OCI-LY7 (cell line): ENCODE data around the gene ANXA3. TPM values are rescaled to one million over a fixed set of nuclear protein-coding genes. Genes with fewer than 3 reads are reported as not detected.

Source experiments
- BruUV-seq: library from RNA; stranded (reverse); fragments of 400-500 nt; replicated peaks from 2 replicates; lab custom pipeline; 2021; lab: Mats Ljungman, UMichigan
- CTCF ChIA-PET: fragments of 300-600 bp; sonication (Branson Sonifier 250); formaldehyde crosslinking; loops from one replicate; lab custom pipeline; 2022; ENCODE audit warnings: antibody characterized with exemption; ENCODE audit not compliant: unreplicated experiment; lab: Charles Lee
- POLR2A ChIA-PET: fragments of 300-600 bp; sonication (Branson Sonifier 250); formaldehyde crosslinking; loops from one replicate; lab custom pipeline; 2022; ENCODE audit warnings: antibody characterized with exemption; lab: Charles Lee
- DNase-seq: peaks from one replicate; pipeline ENCODE4 v3.0.0-alpha.2; 2015; ENCODE audit warnings: low spot score
- H2AFZ ChIP-seq: fragments of 200-600 bp; sonication (generic), shearing (Covaris generic); 2 replicates; pipeline ENCODE4 v1.6.1; 2014; ENCODE audit warnings: mild to moderate bottlenecking, antibody characterized with exemption, low read length, moderate library complexity
- H3K27ac ChIP-seq: fragments of 200-600 bp; sonication (generic); 2 replicates; pipeline ENCODE4 v1.5.1; 2014; ENCODE audit warnings: mixed run types, low read depth, mild to moderate bottlenecking, moderate library complexity, low read length, inconsistent platforms; ENCODE audit not compliant: poor library complexity, severe bottlenecking
- H3K36me3 ChIP-seq: fragments of 200-600 bp; sonication (generic); 2 replicates; pipeline ENCODE4 v1.6.1; 2014; ENCODE audit warnings: mild to moderate bottlenecking, antibody characterized with exemption, low read length, moderate library complexity, mixed read lengths; ENCODE audit not compliant: insufficient read depth
- H3K4me1 ChIP-seq: fragments of 200-600 bp; sonication (generic); 2 replicates; pipeline ENCODE4 v1.5.1; 2014; ENCODE audit warnings: mild to moderate bottlenecking, low read length; ENCODE audit not compliant: insufficient read depth, poor library complexity, severe bottlenecking
- H3K4me2 ChIP-seq: fragments of 200-600 bp; sonication (generic); 2 replicates; pipeline ENCODE4 v1.6.1; 2014; ENCODE audit warnings: mild to moderate bottlenecking, low read length
- H3K4me3 ChIP-seq: fragments of 200-600 bp; sonication (generic); 2 replicates; pipeline ENCODE4 v1.5.1; 2014; ENCODE audit warnings: mild to moderate bottlenecking, low read depth, low read length; ENCODE audit not compliant: poor library complexity, severe bottlenecking
- H3K79me2 ChIP-seq: fragments of 200-600 bp; sonication (generic); 2 replicates; pipeline ENCODE4 v1.6.1; 2016; ENCODE audit warnings: low read depth, mild to moderate bottlenecking, low read length, moderate library complexity, mixed read lengths; ENCODE audit not compliant: insufficient read depth
- H3K9me2 ChIP-seq: fragments of 200-600 bp; sonication (generic); 2 replicates; pipeline ENCODE4 v1.6.1; 2016; ENCODE audit warnings: mild to moderate bottlenecking, low read length, mixed read lengths; ENCODE audit not compliant: insufficient read depth
- H3K9me3 ChIP-seq: fragments of 200-600 bp; sonication (generic); 2 replicates; pipeline ENCODE4 v1.6.1; 2014; ENCODE audit warnings: mild to moderate bottlenecking, mixed run types, low read length, mixed read lengths
- H4K20me1 ChIP-seq: fragments of 200-600 bp; sonication (generic); 2 replicates; pipeline ENCODE4 v1.6.1; 2014; ENCODE audit warnings: mild to moderate bottlenecking, antibody characterized with exemption, low read length, moderate library complexity, mixed read lengths; ENCODE audit not compliant: insufficient read depth
- EZH2phosphoT487 ChIP-seq: fragments of 200-600 bp; sonication (generic); IDR thresholded peaks from 2 replicates; pipeline ENCODE4 v1.6.1; 2018; ENCODE audit warnings: low read depth, borderline replicate concordance, mild to moderate bottlenecking, mixed run types, antibody characterized with exemption, low read length, moderate library complexity, mixed read lengths
- intact Hi-C: fragments of 100-400 bp; cut with micrococcal nuclease; formaldehyde crosslinking; loops from one replicate; pipeline ENCODE4 v1.10.0; 2022; ENCODE audit not compliant: unreplicated experiment
- total RNA-seq, 2 experiments: library from RNA; depleted of rRNA in 1 of 2; stranded (reverse); fragments of >200 nt in 1 of 2; shearing (Covaris generic) in 1 of 2; gene quantifications; 2 replicates each; pipeline ENCODE4 v1.2.3, GENCODE V29; 2014 to 2022
- TF ChIP-seq, protein P1 (sequence below): fragments of 200-600 bp; sonication (generic); conservative IDR thresholded peaks from 2 replicates; pipeline ENCODE4 v1.5.1; 2014; ENCODE audit warnings: mild to moderate bottlenecking, antibody characterized with exemption, low read length, moderate library complexity, mixed read lengths

ANXA3 gene
- total RNA-seq, 2 experiments from 2014 or later, result not detected

DNA sequence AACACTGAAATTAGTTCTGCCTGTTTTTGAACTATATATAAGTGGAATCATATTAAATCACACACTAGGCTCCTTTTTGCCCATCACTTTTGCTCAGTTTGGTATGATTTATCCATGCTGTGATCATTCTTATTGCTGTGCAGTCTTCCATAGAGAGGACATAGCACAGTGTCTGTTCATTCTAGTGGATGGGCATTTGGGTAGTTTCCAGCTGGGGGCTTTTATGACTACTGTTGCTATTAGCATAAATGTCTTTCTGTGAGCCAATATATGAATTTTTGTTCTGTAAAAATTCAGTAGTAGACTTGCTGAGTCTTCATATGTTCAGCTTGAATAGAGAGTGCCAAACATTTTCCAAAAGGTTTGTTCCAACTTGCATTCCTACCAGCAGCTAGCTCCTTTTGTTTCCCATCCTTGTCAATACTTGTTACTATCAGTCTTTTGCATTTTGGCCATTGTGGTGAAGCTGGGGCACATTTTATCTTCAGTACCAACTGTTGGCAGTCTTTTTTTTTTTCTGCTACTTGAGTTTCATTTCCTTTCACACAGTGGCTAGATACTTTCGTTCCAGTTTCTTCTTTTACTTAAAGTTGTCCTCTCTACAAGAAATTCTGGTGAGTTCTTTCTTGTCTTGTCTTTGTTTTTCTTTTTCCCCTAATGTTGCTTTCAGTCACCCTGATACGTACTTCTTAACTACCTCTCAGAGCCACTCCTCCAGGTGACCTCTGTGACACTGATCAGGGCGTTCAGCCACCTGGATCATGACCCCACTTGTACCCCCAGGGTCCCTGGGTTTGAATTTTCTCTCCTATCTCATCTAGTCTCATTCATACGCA is 87.0 kb downstream of the ANXA3 start:
- H4K20me1 ChIP-seq, result no peaks in the 10 kb centered on the region
- ChIA-PET CTCF (interaction anchor here (1.3 kb wide), 1 partner anchor 9 kb away, joined by 3 read pairs; no protein-coding TSS in a partner anchor), POLR2A (interaction anchor here (1.0 to 2.0 kb wide), 3 partner anchors 162 to 240 kb away, joined by 3 to 4 read pairs (median 4); no protein-coding TSS in a partner anchor)
- no peaks in the 10 kb centered on the region for H3K79me2 ChIP-seq
- no peaks in the 10 kb centered on the region for H3K9me3 ChIP-seq
- peak overlapping the region; percentile 45 for H3K4me2 ChIP-seq
- intact Hi-C loops, result no loop called here
- DNase-seq, result peak; percentile 51
- H3K27ac ChIP-seq, result peak overlapping the region; percentile 38
- no peaks in the 10 kb centered on the region for H3K9me2 ChIP-seq
- peak overlapping the region; percentile 68; the same call in 1 of the 2 replicates for H2AFZ ChIP-seq
- H3K36me3 ChIP-seq, result no peaks in the 10 kb centered on the region
- TF ChIP-seq, protein P1, sequence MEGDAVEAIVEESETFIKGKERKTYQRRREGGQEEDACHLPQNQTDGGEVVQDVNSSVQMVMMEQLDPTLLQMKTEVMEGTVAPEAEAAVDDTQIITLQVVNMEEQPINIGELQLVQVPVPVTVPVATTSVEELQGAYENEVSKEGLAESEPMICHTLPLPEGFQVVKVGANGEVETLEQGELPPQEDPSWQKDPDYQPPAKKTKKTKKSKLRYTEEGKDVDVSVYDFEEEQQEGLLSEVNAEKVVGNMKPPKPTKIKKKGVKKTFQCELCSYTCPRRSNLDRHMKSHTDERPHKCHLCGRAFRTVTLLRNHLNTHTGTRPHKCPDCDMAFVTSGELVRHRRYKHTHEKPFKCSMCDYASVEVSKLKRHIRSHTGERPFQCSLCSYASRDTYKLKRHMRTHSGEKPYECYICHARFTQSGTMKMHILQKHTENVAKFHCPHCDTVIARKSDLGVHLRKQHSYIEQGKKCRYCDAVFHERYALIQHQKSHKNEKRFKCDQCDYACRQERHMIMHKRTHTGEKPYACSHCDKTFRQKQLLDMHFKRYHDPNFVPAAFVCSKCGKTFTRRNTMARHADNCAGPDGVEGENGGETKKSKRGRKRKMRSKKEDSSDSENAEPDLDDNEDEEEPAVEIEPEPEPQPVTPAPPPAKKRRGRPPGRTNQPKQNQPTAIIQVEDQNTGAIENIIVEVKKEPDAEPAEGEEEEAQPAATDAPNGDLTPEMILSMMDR, result no peak
- TF ChIP-seq EZH2phosphoT487, result no peak
- no peak overlapping the region for H3K4me3 ChIP-seq
- no TSS peak for BruUV-seq
- H3K4me1 ChIP-seq, result peaks cover 13% of the 10 kb centered on the region

DNA sequence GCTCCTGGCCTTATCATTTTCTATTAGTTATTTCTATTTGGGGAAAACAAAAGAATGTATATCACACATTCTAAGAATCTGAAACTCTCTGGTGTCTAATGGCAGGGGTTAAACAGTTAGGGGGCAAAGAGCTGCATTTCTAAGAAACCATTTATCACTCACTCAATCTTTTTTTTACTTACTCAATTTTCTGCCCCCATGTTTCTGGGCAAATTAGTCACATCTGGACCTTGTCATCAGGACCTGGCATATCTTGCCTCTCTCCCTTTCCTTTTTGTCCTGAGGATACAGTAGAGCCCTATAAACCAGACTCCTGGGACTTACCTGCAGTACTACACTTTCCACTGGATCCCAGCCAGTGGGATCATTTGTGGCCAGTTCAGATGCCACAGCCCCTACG is 89.1 kb downstream of the ANXA3 start:
- no peaks in the 10 kb centered on the region for H3K9me2 ChIP-seq
- no peaks in the 10 kb centered on the region for H3K36me3 ChIP-seq
- no peaks in the 10 kb centered on the region for H3K9me3 ChIP-seq
- CTCF ChIA-PET, result no interaction called here
- peaks cover 13% of the 10 kb centered on the region for H3K4me1 ChIP-seq
- H3K4me2 ChIP-seq, result no peak overlapping the region
- TF ChIP-seq, protein P1, result no peak
- TF ChIP-seq EZH2phosphoT487, result no peak
- H2AFZ ChIP-seq, result no peak overlapping the region
- H3K27ac ChIP-seq, result no peak overlapping the region
- no peaks in the 10 kb centered on the region for H3K79me2 ChIP-seq
- no peak for DNase-seq
- POLR2A ChIA-PET, result interaction anchor here (0.5 to 1.3 kb wide), 2 partner anchors 33 to 1029 kb away, joined by 4 read pairs; no protein-coding TSS in a partner anchor
- no TSS peak for BruUV-seq
- H4K20me1 ChIP-seq, result no peaks in the 10 kb centered on the region
- no peak overlapping the region for H3K4me3 ChIP-seq
- intact Hi-C loops, result no loop called here
